IMR-90 (cell line): ENCODE measurements around the gene PRKD2. TPM values are rescaled to one million over a fixed set of nuclear protein-coding genes. Genes with fewer than 3 reads are reported as not detected.

Experiments used
- ATAC-seq: fragments of 200-7000 bp; cut with Tn5 transposase; 2 replicates; pipeline ENCODE4 v1.9.1; 2020; ENCODE audit warnings: low read depth, mild to moderate bottlenecking, moderate library complexity
- Bru-seq: library from RNA; stranded (reverse); fragments of 400-500 nt; gene quantifications from one replicate; lab custom pipeline; 2021; lab: Mats Ljungman, UMichigan
- BruChase-seq, 2 experiments: library from RNA; stranded (reverse); fragments of 400-500 nt; gene quantifications; one replicate each; lab custom pipeline; 2021; lab: Mats Ljungman, UMichigan
- BruUV-seq: library from RNA; stranded (reverse); fragments of 400-500 nt; replicated peaks from 2 replicates; lab custom pipeline; 2021; lab: Mats Ljungman, UMichigan
- CTCF ChIA-PET: fragments of 300-600 bp; formaldehyde crosslinking; extraction: SDS; loops from one replicate; lab custom pipeline; 2021; ENCODE audit warnings: antibody characterized with exemption; lab: Yijun Ruan, JAX
- POLR2A ChIA-PET: fragments of 300-600 bp; sonication (Branson Sonifier 250); formaldehyde crosslinking; loops from one replicate; lab custom pipeline; 2022; ENCODE audit warnings: antibody characterized with exemption; ENCODE audit not compliant: unreplicated experiment; lab: Charles Lee
- DNase-seq: peaks from one replicate; pipeline ENCODE4 v3.0.0; 2013
- H2AFZ ChIP-seq: replicated peaks from 2 replicates; pipeline ENCODE3; 2013; ENCODE audit warnings: low read length, mild to moderate bottlenecking; ENCODE audit not compliant: poor library complexity
- H2AK5ac ChIP-seq: 2 replicates; pipeline ENCODE4 v1.6.1; 2013; ENCODE audit warnings: low read depth, low read length, inconsistent platforms
- H2AK9ac ChIP-seq: replicated peaks from 2 replicates; pipeline ENCODE3; 2013; ENCODE audit warnings: mild to moderate bottlenecking, low read depth, low read length, moderate library complexity; ENCODE audit not compliant: poor library complexity
- H2BK120ac ChIP-seq: 2 replicates; pipeline ENCODE4 v1.6.1; 2013; ENCODE audit warnings: low read depth, low read length, inconsistent platforms
- H2BK15ac ChIP-seq: 3 replicates; pipeline ENCODE4 v1.6.1; 2013; ENCODE audit warnings: low read depth, low read length, inconsistent platforms
- H2BK20ac ChIP-seq: 2 replicates; pipeline ENCODE4 v1.6.1; 2013; ENCODE audit warnings: low read depth, mild to moderate bottlenecking, inconsistent platforms, low read length, moderate library complexity
- H2BK5ac ChIP-seq: 2 replicates; pipeline ENCODE4 v1.6.1; 2013; ENCODE audit warnings: mild to moderate bottlenecking, low read depth, low read length, inconsistent platforms; ENCODE audit not compliant: poor library complexity, severe bottlenecking
- H3K14ac ChIP-seq: replicated peaks from 2 replicates; pipeline ENCODE4 v1.6.1; 2013; ENCODE audit warnings: low read depth, low read length, inconsistent platforms
- H3K18ac ChIP-seq: 2 replicates; pipeline ENCODE4 v1.6.1; 2013; ENCODE audit warnings: low read depth, low read length, control low read depth
- H3K23ac ChIP-seq: 2 replicates; pipeline ENCODE4 v1.6.1; 2013; ENCODE audit warnings: low read depth, low read length, inconsistent platforms
- H3K27ac ChIP-seq: 2 replicates; pipeline ENCODE4 v1.5.1; 2013; ENCODE audit warnings: mild to moderate bottlenecking, control low read depth, low read length; ENCODE audit not compliant: insufficient read depth
- H3K27me3 ChIP-seq: 2 replicates; pipeline ENCODE4 v1.6.1; 2013; ENCODE audit warnings: low read length; ENCODE audit not compliant: control insufficient read depth, insufficient read depth
- H3K36me3 ChIP-seq: 2 replicates; pipeline ENCODE4 v1.6.1; 2013; ENCODE audit warnings: low read length, mixed read lengths; ENCODE audit not compliant: control insufficient read depth, insufficient read depth
- H3K4ac ChIP-seq: 2 replicates; pipeline ENCODE4 v1.6.1; 2013; ENCODE audit warnings: low read depth, low read length, inconsistent platforms
- H3K4me1 ChIP-seq: 2 replicates; pipeline ENCODE4 v1.6.1; 2013; ENCODE audit warnings: low read length, mixed read lengths; ENCODE audit not compliant: control insufficient read depth, insufficient read depth
- H3K4me2 ChIP-seq: 2 replicates; pipeline ENCODE4 v1.6.1; 2013; ENCODE audit warnings: low read depth, mild to moderate bottlenecking, control low read depth, low read length, moderate library complexity
- H3K4me3 ChIP-seq: 2 replicates; pipeline ENCODE4 v1.5.1; 2013; ENCODE audit warnings: low read depth, mild to moderate bottlenecking, control low read depth, low read length, moderate library complexity; ENCODE audit not compliant: insufficient read depth
- H3K56ac ChIP-seq: 2 replicates; pipeline ENCODE4 v1.6.1; 2013; ENCODE audit warnings: low read length, inconsistent platforms; ENCODE audit not compliant: insufficient read depth; ENCODE audit errors: extremely low read depth
- H3K79me1 ChIP-seq, 2 experiments: 2 replicates each; pipeline ENCODE4 v1.6.1; 2013; ENCODE audit warnings: low read length in 2 of 2, inconsistent platforms in 1 of 2, low read depth in 1 of 2
- H3K9ac ChIP-seq: 2 replicates; pipeline ENCODE4 v1.6.1; 2013; ENCODE audit warnings: low read depth, low read length, control low read depth
- H3K9me1 ChIP-seq: 2 replicates; pipeline ENCODE4 v1.6.1; 2013; ENCODE audit warnings: low read length, inconsistent platforms; ENCODE audit not compliant: insufficient read depth
- H3K9me3 ChIP-seq: 2 replicates; pipeline ENCODE4 v1.6.1; 2013; ENCODE audit warnings: low read length; ENCODE audit not compliant: control insufficient read depth, insufficient read depth
- H4K20me1 ChIP-seq: 2 replicates; pipeline ENCODE4 v1.6.1; 2013; ENCODE audit warnings: low read length, inconsistent platforms; ENCODE audit not compliant: insufficient read depth
- H4K5ac ChIP-seq: 2 replicates; pipeline ENCODE4 v1.6.1; 2013; ENCODE audit warnings: mild to moderate bottlenecking, low read depth, low read length, control low read depth
- H4K8ac ChIP-seq, 2 experiments: 2 replicates each; pipeline ENCODE4 v1.6.1; 2013; ENCODE audit warnings: low read depth in 2 of 2, low read length in 2 of 2, control low read depth in 1 of 2, inconsistent platforms in 1 of 2
- H4K91ac ChIP-seq: 2 replicates; pipeline ENCODE4 v1.6.1; 2013; ENCODE audit warnings: low read depth, low read length, inconsistent platforms; ENCODE audit not compliant: insufficient read depth
- MAZ ChIP-seq: IDR thresholded peaks from 2 replicates; pipeline ENCODE4 v1.6.1; 2012; ENCODE audit warnings: low read depth, mild to moderate bottlenecking, low read length, improper control_type of control experiment, moderate library complexity, borderline replicate concordance
- RCOR1 ChIP-seq: IDR thresholded peaks from 2 replicates; pipeline ENCODE4 v1.6.1; 2012; ENCODE audit warnings: mild to moderate bottlenecking, low read length, improper control_type of control experiment; ENCODE audit not compliant: insufficient replicate concordance
- RFX5 ChIP-seq: IDR thresholded peaks from 2 replicates; pipeline ENCODE4 v1.8.0; 2012; ENCODE audit warnings: low read depth, mild to moderate bottlenecking, low read length, moderate library complexity
- WGBS, 2 experiments: methylation state at CpG; one replicate each; pipeline versions ENCODE4 v1.1.5 to v1.1.7; 2013; ENCODE audit warnings: missing lambda C conversion rate in 2 of 2; ENCODE audit not compliant: insufficient read length in 1 of 2; ENCODE audit errors: extremely low coverage in 2 of 2; 5-methylcytosine and 5-hydroxymethylcytosine counted together
- dilution Hi-C: fragments of 300-500 bp; cut with HindIII; formaldehyde crosslinking; loops from one replicate; pipeline ENCODE4 v1.14.3; 2018; ENCODE audit warnings: low sequenced_read_pairs; ENCODE audit not compliant: unreplicated experiment
- in situ Hi-C: fragments of 300-500 bp; cut with MboI; formaldehyde crosslinking; loops from 3 replicates; pipeline ENCODE4 v1.14.3; 2019; ENCODE audit warnings: low sequenced_read_pairs, inconsistent platforms, mixed read lengths
- intact Hi-C: fragments of 100-400 bp; cut with micrococcal nuclease; formaldehyde crosslinking; loops from 2 replicates; pipeline ENCODE4 v1.10.0; 2022
- long read RNA-seq: library from polyadenylated mRNA; unstranded; transcript quantifications from one replicate; pipeline ENCODE4 v2.0.0, GENCODE V29; 2021; ENCODE audit not compliant: unreplicated experiment
- polyA plus RNA-seq, 3 experiments: library from polyadenylated mRNA; depleted of rRNA; stranded (reverse); fragments of >200 nt; gene quantifications; 2 replicates each; pipeline ENCODE4 v1.2.3, GENCODE V29; 2012; ENCODE audit warnings: low replicate concordance in 1 of 3
- total RNA-seq: library from RNA; depleted of rRNA; stranded (reverse); fragments of >200 nt; gene quantifications from 2 replicates; pipeline ENCODE4 v1.2.3, GENCODE V29; 2012; rRNA removed
- TF ChIP-seq, protein P1 (sequence below): fragments of 150-350 bp; IDR thresholded peaks from 2 replicates; pipeline ENCODE4 v1.6.1; 2017; ENCODE audit warnings: mild to moderate bottlenecking, antibody characterized with exemption, low read length, low read depth

PRKD2 gene
- total RNA-seq (9.9 and 10.0 TPM in 2 replicates), polyA plus RNA-seq (2012; rRNA removed) (18.8 and 19.6 TPM in 2 replicates), Bru-seq, nascent RNA (percentile 59 among the genes with signal in this experiment), BruChase-seq, experiment 1, labeled RNA remaining after a 6-hour chase (percentile 68 among the genes with signal in this experiment), BruChase-seq, experiment 2, labeled RNA remaining after a 2-hour chase (percentile 59 among the genes with signal in this experiment)
- polyA plus RNA-seq (2012; cell fraction: cytosol; rRNA removed), result 8.8 and 25.6 TPM in 2 replicates
- 44.4 and 97.9 TPM in 2 replicates for polyA plus RNA-seq (2012; cell fraction: nucleus; rRNA removed; ENCODE audit: low replicate concordance)
- long read RNA-seq, partial matches to known transcripts, result 17 of 29 reads
- long read RNA-seq, other reads (novel, unspliced or antisense), result 3 of 29 reads

DNA sequence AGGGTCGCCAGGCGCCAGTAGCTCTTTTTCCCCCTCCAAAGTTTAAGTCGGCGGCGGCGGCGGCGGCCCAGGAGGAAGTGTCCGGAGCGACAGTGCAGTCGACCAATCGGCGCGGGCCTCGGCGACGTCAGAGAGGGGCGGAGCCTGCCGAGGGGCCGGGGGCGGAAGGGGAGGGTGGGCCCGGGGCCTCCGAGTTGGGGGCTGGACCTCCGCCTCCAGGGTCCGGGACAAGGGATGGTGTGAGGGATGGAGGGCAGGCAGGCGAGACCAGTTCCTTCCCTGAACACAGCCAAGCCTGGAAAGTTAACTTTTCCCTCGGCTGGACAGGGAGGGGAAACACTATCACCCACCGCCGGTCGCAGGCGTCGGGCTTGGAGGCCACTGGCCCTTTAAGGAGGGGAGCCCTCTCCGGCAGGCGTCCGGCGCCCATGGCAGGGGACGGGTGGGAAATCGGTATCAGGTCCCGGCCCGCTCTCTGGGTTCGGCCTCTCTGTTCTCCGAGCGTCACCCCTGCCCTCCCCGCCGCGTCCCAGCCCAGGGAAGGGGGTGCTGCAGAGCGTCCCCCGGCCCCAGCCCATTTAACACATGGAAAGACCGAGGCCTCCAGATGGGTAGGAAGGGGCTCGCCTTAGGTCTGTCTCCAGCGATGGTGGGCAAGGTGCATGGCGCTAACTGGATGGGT, at the start of gene PRKD2:
Gene PRKD2 (minus strand): TSS at position 81 of the 682 bp plus-strand sequence. CDS start 744 bp downstream, outside the sequence.
- H3K27ac ChIP-seq, result peak within 1 kb of the TSS; percentile 99
- H2BK5ac ChIP-seq, result peak within 1 kb of the TSS; percentile 97
- H3K79me1 ChIP-seq, result peaks cover 6 to 59% of the 10 kb centered on the region in 2 experiments
- peak within 1 kb of the TSS; percentile 93 for H3K4me3 ChIP-seq
- POLR2A ChIA-PET, result interaction anchor here (0.7 kb wide), 1 partner anchor 140 kb away, joined by 8 read pairs; no protein-coding TSS in a partner anchor
- peak within 1 kb of the TSS; percentile 29 for H4K91ac ChIP-seq
- CTCF ChIA-PET, result no interaction called here
- H2BK20ac ChIP-seq, result no peak within 1 kb of the TSS
- in situ Hi-C loops (no loop called here), dilution Hi-C loops (no loop called here), intact Hi-C loops (no loop called here)
- peak; percentile 87 for ATAC-seq
- peak; percentile 68 for DNase-seq
- peak within 1 kb of the TSS; percentile 95 for H2AFZ ChIP-seq
- H3K9me3 ChIP-seq, result no peaks in the 10 kb centered on the region
- H3K4ac ChIP-seq, result peak within 1 kb of the TSS; percentile 91
- H3K14ac ChIP-seq, result peak within 1 kb of the TSS; percentile 94
- H4K20me1 ChIP-seq, result peaks cover 6% of the 10 kb centered on the region
- peak within 1 kb of the TSS; percentile 99 for H3K9ac ChIP-seq
- peak within 1 kb of the TSS; percentile 98 for H4K5ac ChIP-seq
- H3K36me3 ChIP-seq, result peaks cover 23% of the 10 kb centered on the region
- peak within 1 kb of the TSS; percentile 4; the same call in 1 of the 2 replicates for H3K56ac ChIP-seq
- no peaks in the 10 kb centered on the region for H3K9me1 ChIP-seq
- H2BK120ac ChIP-seq, result peak within 1 kb of the TSS; percentile 74; the same call in 1 of the 2 replicates
- peak within 1 kb of the TSS; percentile 86 for H3K23ac ChIP-seq
- H2AK5ac ChIP-seq, result peak within 1 kb of the TSS; percentile 81
- H3K27me3 ChIP-seq, result no peaks in the 10 kb centered on the region
- peak within 1 kb of the TSS; percentile 91 for H3K18ac ChIP-seq
- WGBS, 2 experiments, result 0% methylated on average over 6 of the region's 52 CpGs; no CpG with 5 or more reads in 1 of the 2 experiments
- H2BK15ac ChIP-seq, result peak within 1 kb of the TSS; percentile 64; the same call in 1 of the 3 replicates
- TF ChIP-seq, protein P1, sequence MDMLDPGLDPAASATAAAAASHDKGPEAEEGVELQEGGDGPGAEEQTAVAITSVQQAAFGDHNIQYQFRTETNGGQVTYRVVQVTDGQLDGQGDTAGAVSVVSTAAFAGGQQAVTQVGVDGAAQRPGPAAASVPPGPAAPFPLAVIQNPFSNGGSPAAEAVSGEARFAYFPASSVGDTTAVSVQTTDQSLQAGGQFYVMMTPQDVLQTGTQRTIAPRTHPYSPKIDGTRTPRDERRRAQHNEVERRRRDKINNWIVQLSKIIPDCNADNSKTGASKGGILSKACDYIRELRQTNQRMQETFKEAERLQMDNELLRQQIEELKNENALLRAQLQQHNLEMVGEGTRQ, result no peak
- no peak for TF ChIP-seq RCOR1
- no peak for TF ChIP-seq RFX5
- peak; percentile 49; the same call in 1 of the 2 replicates for TF ChIP-seq MAZ
- no TSS peak for BruUV-seq
- peak within 1 kb of the TSS; percentile 98 for H3K4me2 ChIP-seq
- peak within 1 kb of the TSS; percentile 78 to 96 for H4K8ac ChIP-seq
- peak within 1 kb of the TSS; percentile 89 for H2AK9ac ChIP-seq
- H3K4me1 ChIP-seq, result peaks cover 7% of the 10 kb centered on the region
